ENCODE measurements around the gene NPEPPS.

NPEPPS gene

GRCh38 chr17:47604598-47604927, 73.7 kb downstream of the NPEPPS start:
- no peaks in the 10 kb centered on the region for H3K4me1 Mint-ChIP-seq (ENCODE audit: low read depth)
- no peaks in the 10 kb centered on the region for H3K27me3 Mint-ChIP-seq
- no peak overlapping the region for H3K4me3 Mint-ChIP-seq
- H3K36me3 Mint-ChIP-seq: peaks cover 9% of the 10 kb centered on the region
- no peaks in the 10 kb centered on the region for H3K9me3 Mint-ChIP-seq (ENCODE audit: low read depth)
- H3K27ac Mint-ChIP-seq: no peak overlapping the region

- Mint-ChIP-seq H3K27me3 (no peaks in the 10 kb centered on the region), H3K4me1 (ENCODE audit: low read depth) (no peaks in the 10 kb centered on the region), H3K36me3 (peaks cover 9% of the 10 kb centered on the region), H3K9me3 (ENCODE audit: low read depth) (no peaks in the 10 kb centered on the region), H3K27ac (no peak overlapping the region), H3K4me3 (no peak overlapping the region)
Observed at GRCh38 chr17:47605011-47605410, 74.1 kb downstream of the NPEPPS start.

GRCh38 chr17:47607481-47607880, 76.6 kb downstream of the NPEPPS start:
- Mint-ChIP-seq H3K4me1 (ENCODE audit: low read depth) (no peaks in the 10 kb centered on the region), H3K27ac (peak overlapping the region; percentile 72), H3K36me3 (peaks cover 9% of the 10 kb centered on the region), H3K27me3 (no peaks in the 10 kb centered on the region), H3K4me3 (no peak overlapping the region), H3K9me3 (ENCODE audit: low read depth) (no peaks in the 10 kb centered on the region)

GRCh38 chr17:47611372-47612350, 80.8 kb downstream of the NPEPPS start:
- peak overlapping the region; percentile 46 for H3K27ac Mint-ChIP-seq

GRCh38 chr17:47615766-47616424, 85.0 kb downstream of the NPEPPS start:
- Mint-ChIP-seq H3K4me3 (no peak overlapping the region), H3K36me3 (peaks cover 14% of the 10 kb centered on the region), H3K27me3 (no peaks in the 10 kb centered on the region), H3K4me1 (ENCODE audit: low read depth) (peaks cover 9% of the 10 kb centered on the region), H3K9me3 (ENCODE audit: low read depth) (no peaks in the 10 kb centered on the region), H3K27ac (peak overlapping the region; percentile 66)

More at GRCh38 chr17:47611372-47612350, 80.8 kb downstream of the NPEPPS start:
- Mint-ChIP-seq H3K4me1 (ENCODE audit: low read depth) (no peaks in the 10 kb centered on the region), H3K9me3 (ENCODE audit: low read depth) (no peaks in the 10 kb centered on the region), H3K4me3 (no peak overlapping the region), H3K36me3 (peaks cover 6% of the 10 kb centered on the region), H3K27me3 (no peaks in the 10 kb centered on the region)

- peaks cover 14% of the 10 kb centered on the region for H3K36me3 Mint-ChIP-seq
Observed at GRCh38 chr17:47618410-47618809, 87.5 kb downstream of the NPEPPS start.

GRCh38 chr17:47620503-47621245, 89.8 kb downstream of the NPEPPS start:
- H3K27me3 Mint-ChIP-seq: no peaks in the 10 kb centered on the region
- peak overlapping the region; percentile 35 for H3K4me3 Mint-ChIP-seq
- no peaks in the 10 kb centered on the region for H3K9me3 Mint-ChIP-seq (ENCODE audit: low read depth)
- peaks cover 20% of the 10 kb centered on the region for H3K36me3 Mint-ChIP-seq
- peak overlapping the region; percentile 82 for H3K27ac Mint-ChIP-seq
- peaks cover 14% of the 10 kb centered on the region for H3K4me1 Mint-ChIP-seq (ENCODE audit: low read depth)

More at GRCh38 chr17:47618410-47618809, 87.5 kb downstream of the NPEPPS start:
- no peak overlapping the region for H3K4me3 Mint-ChIP-seq
- H3K4me1 Mint-ChIP-seq (ENCODE audit: low read depth): peaks cover 14% of the 10 kb centered on the region
- H3K27ac Mint-ChIP-seq: no peak overlapping the region
- H3K9me3 Mint-ChIP-seq (ENCODE audit: low read depth): no peaks in the 10 kb centered on the region
- no peaks in the 10 kb centered on the region for H3K27me3 Mint-ChIP-seq

GRCh38 chr17:47621293-47622179, 90.6 kb downstream of the NPEPPS start:
- Mint-ChIP-seq H3K27me3 (no peaks in the 10 kb centered on the region), H3K36me3 (peaks cover 20% of the 10 kb centered on the region), H3K9me3 (ENCODE audit: low read depth) (no peaks in the 10 kb centered on the region), H3K4me3 (no peak overlapping the region), H3K27ac (peak overlapping the region; percentile 82), H3K4me1 (ENCODE audit: low read depth) (peaks cover 14% of the 10 kb centered on the region)

GRCh38 chr17:47622180-47622549, 91.3 kb downstream of the NPEPPS start:
- peaks cover 14% of the 10 kb centered on the region for H3K4me1 Mint-ChIP-seq (ENCODE audit: low read depth)
- H3K27ac Mint-ChIP-seq: peak overlapping the region; percentile 46
- peaks cover 20% of the 10 kb centered on the region for H3K36me3 Mint-ChIP-seq
- no peaks in the 10 kb centered on the region for H3K27me3 Mint-ChIP-seq
- no peaks in the 10 kb centered on the region for H3K9me3 Mint-ChIP-seq (ENCODE audit: low read depth)
- H3K4me3 Mint-ChIP-seq: no peak overlapping the region

GRCh38 chr17:47624727-47625068, 93.8 kb downstream of the NPEPPS start:
- H3K9me3 Mint-ChIP-seq (ENCODE audit: low read depth): no peaks in the 10 kb centered on the region
- H3K27me3 Mint-ChIP-seq: no peaks in the 10 kb centered on the region
- H3K4me1 Mint-ChIP-seq (ENCODE audit: low read depth): peaks cover 14% of the 10 kb centered on the region
- no peak overlapping the region for H3K27ac Mint-ChIP-seq
- H3K36me3 Mint-ChIP-seq: peaks cover 10% of the 10 kb centered on the region
- no peak overlapping the region for H3K4me3 Mint-ChIP-seq

GRCh38 chr17:47628014-47628566, 97.2 kb downstream of the NPEPPS start:
- H3K27ac Mint-ChIP-seq: no peak overlapping the region
- no peaks in the 10 kb centered on the region for H3K27me3 Mint-ChIP-seq
- H3K36me3 Mint-ChIP-seq: peaks cover 8% of the 10 kb centered on the region
- H3K4me3 Mint-ChIP-seq: no peak overlapping the region
- H3K9me3 Mint-ChIP-seq (ENCODE audit: low read depth): no peaks in the 10 kb centered on the region
- no peaks in the 10 kb centered on the region for H3K4me1 Mint-ChIP-seq (ENCODE audit: low read depth)

- Mint-ChIP-seq H3K4me1 (ENCODE audit: low read depth) (no peaks in the 10 kb centered on the region), H3K27me3 (no peaks in the 10 kb centered on the region), H3K9me3 (ENCODE audit: low read depth) (no peaks in the 10 kb centered on the region), H3K27ac (no peak overlapping the region), H3K4me3 (no peak overlapping the region), H3K36me3 (peaks cover 6% of the 10 kb centered on the region)
Observed at GRCh38 chr17:47629826-47630225, 98.9 kb downstream of the NPEPPS start.

GRCh38 chr17:47630614-47631013, 99.7 kb downstream of the NPEPPS start:
- Mint-ChIP-seq H3K27ac (no peak overlapping the region), H3K4me3 (no peak overlapping the region), H3K27me3 (no peaks in the 10 kb centered on the region), H3K9me3 (ENCODE audit: low read depth) (no peaks in the 10 kb centered on the region), H3K4me1 (ENCODE audit: low read depth) (no peaks in the 10 kb centered on the region), H3K36me3 (peaks cover 3% of the 10 kb centered on the region)

- H3K9me3 Mint-ChIP-seq (ENCODE audit: low read depth): no peaks in the 10 kb centered on the region
- H3K4me3 Mint-ChIP-seq: no peak overlapping the region
- H3K27ac Mint-ChIP-seq: no peak overlapping the region
- H3K4me1 Mint-ChIP-seq (ENCODE audit: low read depth): peaks cover 10% of the 10 kb centered on the region
- no peaks in the 10 kb centered on the region for H3K27me3 Mint-ChIP-seq
- H3K36me3 Mint-ChIP-seq: peaks cover 3% of the 10 kb centered on the region
Observed at GRCh38 chr17:47632991-47633390, 102.1 kb downstream of the NPEPPS start.
